ENCODE measurements around the gene BPIFB4. TPM values are rescaled to one million over a fixed set of nuclear protein-coding genes. Genes with fewer than 3 reads are reported as not detected.

BPIFB4 gene
- total and polyA plus RNA-seq, 2 of the 4 experiments (the other 2 are of a cell fraction) = not detected

GRCh38 chr20:33064572-33065287 lies 14.7 kb upstream of the BPIFB4 start:
- Histone ChIP-seq H4K20me1 (ENCODE audit: insufficient read depth, low read length) (no peaks in the 10 kb centered on the region), H3K9ac (ENCODE audit: low read depth, low read length) (no peak overlapping the region), H3K79me1 (ENCODE audit: low read depth in 1 of 2, low read length in 2 of 2) (no peaks in the 10 kb centered on the region), H2BK20ac (ENCODE audit: low read depth, low read length) (no peak overlapping the region), H3K9me3 (ENCODE audit: control insufficient read depth, insufficient read depth, low read length) (no peaks in the 10 kb centered on the region), H2BK5ac (ENCODE audit: low read depth, low read length, poor library complexity, severe bottlenecking) (no peak overlapping the region), H3K23ac (ENCODE audit: low read depth, low read length) (no peak overlapping the region), H2BK120ac (ENCODE audit: low read depth, low read length) (no peak overlapping the region), H4K8ac (ENCODE audit: low read depth in 2 of 2, low read length in 2 of 2) (no peak overlapping the region), H4K5ac (ENCODE audit: low read depth, low read length) (no peak overlapping the region), H4K91ac (ENCODE audit: insufficient read depth, low read depth, low read length) (no peak overlapping the region), H3K36me3 (ENCODE audit: control insufficient read depth, insufficient read depth, low read length) (no peaks in the 10 kb centered on the region), H2BK15ac (ENCODE audit: low read depth, low read length) (no peak overlapping the region), H3K14ac (replicated peaks; ENCODE audit: low read depth, low read length) (no peak overlapping the region), H3K4me3 (ENCODE audit: insufficient read depth, low read depth, low read length) (no peak overlapping the region), H2AK5ac (ENCODE audit: low read depth, low read length) (no peak overlapping the region), H3K4me2 (ENCODE audit: low read depth, low read length) (no peak overlapping the region), H3K4ac (ENCODE audit: low read depth, low read length) (no peak overlapping the region), H2AK9ac (replicated peaks; ENCODE audit: low read depth, low read length, poor library complexity) (no peak overlapping the region), H3K18ac (ENCODE audit: low read depth, low read length) (no peak overlapping the region), H3K56ac (ENCODE audit: extremely low read depth, insufficient read depth, low read length) (no peak overlapping the region), H3K4me1 (ENCODE audit: control insufficient read depth, insufficient read depth, low read length) (no peaks in the 10 kb centered on the region), H2AFZ (replicated peaks; ENCODE audit: low read length, poor library complexity) (no peak overlapping the region), H3K27me3 (ENCODE audit: control insufficient read depth, insufficient read depth, low read length) (peaks cover 9% of the 10 kb centered on the region), H3K27ac (ENCODE audit: insufficient read depth, low read length) (no peak overlapping the region), H3K9me1 (ENCODE audit: insufficient read depth, low read length) (no peaks in the 10 kb centered on the region)
- ChIA-PET POLR2A (ENCODE audit: unreplicated experiment) (no interaction called here), CTCF (no interaction called here)
- WGBS, 2 experiments (ENCODE audit: extremely low coverage in 2 of 2, insufficient read length in 1 of 2) = 67% methylated on average over 1 of the region's 11 CpGs; no CpG with 5 or more reads in 1 of the 2 experiments
- dilution Hi-C loops (cut with HindIII; ENCODE audit: low sequenced_read_pairs, unreplicated experiment) = no loop called here
- TF ChIP-seq USF2 (IDR thresholded peaks at IDR 0.05; ENCODE audit: low read depth, low read length) (no peak), CEBPB (IDR thresholded peaks at IDR 0.05; ENCODE audit: low read depth, low read length) (no peak), MXI1 (IDR thresholded peaks at IDR 0.05; ENCODE audit: borderline replicate concordance, low read depth, low read length) (no peak), ELK1 (IDR thresholded peaks at IDR 0.05; ENCODE audit: borderline replicate concordance, low read depth, low read length) (no peak), POLR2A (IDR thresholded peaks at IDR 0.05; ENCODE audit: low read depth, low read length) (no peak), CHD1 (IDR thresholded peaks at IDR 0.05; ENCODE audit: low read depth, low read length) (no peak)
- ATAC-seq (ENCODE audit: low read depth) (no peak), DNase-seq (no peak)
- BruUV-seq (replicated peaks) = no TSS peak
- intact Hi-C loops (cut with micrococcal nuclease) = no loop called here
- in situ Hi-C loops (cut with MboI; ENCODE audit: low sequenced_read_pairs) = no loop called here

Data from IMR-90 (cell line).